Neuronal stem cell (in vitro differentiated cells): ENCODE measurements around the gene MBD3L2.

Experiments
- DNase-seq: peaks from one replicate; pipeline ENCODE4 v3.0.0-alpha.2; 2013; ENCODE audit warnings: low spot score
- H2AFZ ChIP-seq: one replicate; pipeline ENCODE4 v1.6.1; 2013; ENCODE audit warnings: mild to moderate bottlenecking, low read length, inconsistent platforms
- H2AK5ac ChIP-seq: 2 replicates; pipeline ENCODE4 v1.6.1; 2013; ENCODE audit warnings: low read depth, mild to moderate bottlenecking, inconsistent platforms, low read length, moderate library complexity, mixed read lengths
- H2BK120ac ChIP-seq: 2 replicates; pipeline ENCODE4 v1.6.1; 2013; ENCODE audit warnings: low read depth, mild to moderate bottlenecking, inconsistent platforms, low read length, moderate library complexity, mixed read lengths
- H2BK12ac ChIP-seq: one replicate; pipeline ENCODE4 v1.6.1; 2013; ENCODE audit warnings: low read length, inconsistent platforms
- H2BK15ac ChIP-seq: 2 replicates; pipeline ENCODE4 v1.6.1; 2013; ENCODE audit warnings: mild to moderate bottlenecking, low read length, inconsistent platforms, mixed read lengths
- H2BK5ac ChIP-seq: one replicate; pipeline ENCODE4 v1.6.1; 2013; ENCODE audit warnings: inconsistent platforms, mild to moderate bottlenecking, low read length, moderate library complexity
- H3K14ac ChIP-seq: one replicate; pipeline ENCODE4 v1.6.1; 2013; ENCODE audit warnings: low read length, inconsistent platforms
- H3K18ac ChIP-seq: 2 replicates; pipeline ENCODE4 v1.6.1; 2013; ENCODE audit warnings: low read length, inconsistent platforms
- H3K23ac ChIP-seq: 2 replicates; pipeline ENCODE4 v1.6.1; 2013; ENCODE audit warnings: low read depth, mild to moderate bottlenecking, mixed read lengths, low read length, inconsistent platforms; ENCODE audit not compliant: poor library complexity
- H3K27ac ChIP-seq: replicated peaks from 3 replicates; pipeline ENCODE4 v1.5.1; 2013; ENCODE audit warnings: low read length, inconsistent platforms
- H3K27me3 ChIP-seq, 3 experiments: 2 replicates each; pipeline ENCODE4 v1.6.1; 2013; ENCODE audit warnings: low read length in 3 of 3, mild to moderate bottlenecking in 2 of 3, inconsistent platforms in 1 of 3, low read depth in 1 of 3, mixed read lengths in 1 of 3, moderate library complexity in 1 of 3; ENCODE audit not compliant: control insufficient read depth in 3 of 3, insufficient read depth in 3 of 3
- H3K36me3 ChIP-seq, 2 donors: replicated peaks in 1 of 2; 2 replicates each; pipeline ENCODE4 v1.6.1; 2013; ENCODE audit warnings: low read length in 2 of 2; ENCODE audit not compliant: control insufficient read depth in 2 of 2, insufficient read depth in 2 of 2
- H3K4ac ChIP-seq: 2 replicates; pipeline ENCODE4 v1.6.1; 2013; ENCODE audit warnings: inconsistent platforms, mild to moderate bottlenecking, low read length, moderate library complexity
- H3K4me1 ChIP-seq, 2 donors: 1 replicate in 1 of 2; 2 replicates in 1 of 2; pipeline ENCODE4 v1.6.1; 2013; ENCODE audit warnings: low read length in 2 of 2, low read depth in 1 of 2; ENCODE audit not compliant: control insufficient read depth in 2 of 2, insufficient read depth in 1 of 2
- H3K4me2 ChIP-seq: one replicate; pipeline ENCODE4 v1.6.1; 2013; ENCODE audit warnings: mild to moderate bottlenecking, low read length, inconsistent platforms; ENCODE audit not compliant: insufficient read depth, poor library complexity, severe bottlenecking
- H3K4me3 ChIP-seq, 2 donors: 2 replicates each; pipeline ENCODE4 v1.5.1; 2013; ENCODE audit warnings: low read length in 2 of 2, mild to moderate bottlenecking in 2 of 2, inconsistent platforms in 1 of 2, moderate library complexity in 1 of 2
- H3K79me1 ChIP-seq: one replicate; pipeline ENCODE4 v1.6.1; 2013; ENCODE audit warnings: low read depth, mild to moderate bottlenecking, inconsistent platforms, low read length, moderate library complexity
- H3K9ac ChIP-seq: one replicate; pipeline ENCODE4 v1.6.1; 2013; ENCODE audit warnings: mild to moderate bottlenecking, low read depth, low read length, inconsistent platforms; ENCODE audit not compliant: poor library complexity
- H3K9me3 ChIP-seq, 2 donors: replicated peaks in 1 of 2; 2 replicates each; pipeline versions ENCODE3 to v1.6.1; 2013; ENCODE audit warnings: low read length in 2 of 2, mild to moderate bottlenecking in 2 of 2, inconsistent platforms in 1 of 2, low read depth in 1 of 2, mixed read lengths in 1 of 2, moderate library complexity in 1 of 2; ENCODE audit not compliant: control insufficient read depth in 2 of 2, insufficient read depth in 1 of 2
- H4K8ac ChIP-seq: one replicate; pipeline ENCODE4 v1.6.1; 2013; ENCODE audit warnings: low read depth, mild to moderate bottlenecking, inconsistent platforms, low read length, moderate library complexity
- H4K91ac ChIP-seq: one replicate; pipeline ENCODE4 v1.6.1; 2013; ENCODE audit warnings: low read length, low read depth, mild to moderate bottlenecking, inconsistent platforms; ENCODE audit not compliant: poor library complexity
- WGBS, 2 donors: extraction: QIAGEN DNeasy Blood & Tissue Kit; methylation state at CpG; one replicate each; pipeline ENCODE4 v1.1.7; 2013; ENCODE audit warnings: missing lambda C conversion rate in 2 of 2, mixed read lengths in 1 of 2; ENCODE audit not compliant: insufficient read length in 2 of 2, insufficient replicate concordance in 1 of 2; ENCODE audit errors: extremely low coverage in 2 of 2; 5-methylcytosine and 5-hydroxymethylcytosine counted together

MBD3L2 gene

GRCh38 chr19:7098701-7099596 lies 49.8 kb downstream of the MBD3L2 start:
- H3K18ac ChIP-seq = peak overlapping the region; percentile 100
- no peak overlapping the region for H2BK120ac ChIP-seq
- peaks cover 5 to 30% of the 10 kb centered on the region in 2 donors for H3K9me3 ChIP-seq
- H2BK5ac ChIP-seq = peak overlapping the region; percentile 92
- peak overlapping the region; percentile 99 for H3K9ac ChIP-seq
- H3K4me2 ChIP-seq = peak overlapping the region; percentile 64
- no CpG with 5 or more reads among the region's 78 CpGs for WGBS, 2 donors
- no peak overlapping the region for H2BK12ac ChIP-seq
- no peak overlapping the region for H3K4ac ChIP-seq
- DNase-seq = peak; percentile 92
- no peaks in the 10 kb centered on the region for H3K79me1 ChIP-seq
- no peaks in the 10 kb centered on the region for H3K27me3 ChIP-seq
- H2AK5ac ChIP-seq = no peak overlapping the region
- peak overlapping the region; percentile 81 for H2AFZ ChIP-seq
- H3K4me3 ChIP-seq = peak overlapping the region; percentile 67 to 95
- no peak overlapping the region for H3K14ac ChIP-seq
- H3K36me3 ChIP-seq = peaks cover 0 to 3% of the 10 kb centered on the region in 2 donors
- peak overlapping the region; percentile 95 for H3K23ac ChIP-seq
- peaks cover 0 to 5% of the 10 kb centered on the region in 2 donors for H3K4me1 ChIP-seq
- H4K8ac ChIP-seq = peak overlapping the region; percentile 73
- H4K91ac ChIP-seq = no peak overlapping the region
- H3K27ac ChIP-seq = peak overlapping the region; percentile 99
- peak overlapping the region; percentile 62 for H2BK15ac ChIP-seq

GRCh38 chr19:7099597-7099921 lies 50.4 kb downstream of the MBD3L2 start:
- Histone ChIP-seq H3K9me3 (peaks cover 5 to 29% of the 10 kb centered on the region in 2 donors), H3K4me2 (peak overlapping the region; percentile 64), H3K4me3 (peak overlapping the region; percentile 67 to 95), H4K91ac (no peak overlapping the region), H3K9ac (peak overlapping the region; percentile 87), H2AK5ac (no peak overlapping the region), H3K18ac (peak overlapping the region; percentile 98), H3K27me3 (no peaks in the 10 kb centered on the region), H3K4ac (no peak overlapping the region), H2BK5ac (peak overlapping the region; percentile 92), H4K8ac (no peak overlapping the region), H2BK15ac (no peak overlapping the region), H3K27ac (peak overlapping the region; percentile 99), H2BK12ac (no peak overlapping the region), H2BK120ac (no peak overlapping the region), H3K79me1 (no peaks in the 10 kb centered on the region), H3K23ac (no peak overlapping the region), H3K14ac (no peak overlapping the region), H3K36me3 (peaks cover 0 to 3% of the 10 kb centered on the region in 2 donors), H3K4me1 (peaks cover 0 to 5% of the 10 kb centered on the region in 2 donors), H2AFZ (peak overlapping the region; percentile 81)
- no peak for DNase-seq
- no CpG with 5 or more reads among the region's 9 CpGs for WGBS, 2 donors
